Keratinocyte (primary cell): Measurements from ENCODE around the gene CENPA.

Experiments
- EZH2 ChIP-seq: IDR thresholded peaks from one replicate; pipeline ENCODE4 v1.6.1; 2012; ENCODE audit warnings: inconsistent platforms, mild to moderate bottlenecking, low read length, moderate library complexity
- TF ChIP-seq, protein P1 (sequence below), 3 experiments: IDR thresholded peaks in 1 of 3; conservative IDR thresholded peaks in 1 of 3; optimal IDR thresholded peaks in 1 of 3; 2 replicates in 2 of 3; 3 replicates in 1 of 3; pipeline versions ENCODE3 to v1.5.1; 2011; ENCODE audit warnings: low read length in 3 of 3, mild to moderate bottlenecking in 3 of 3, moderate library complexity in 2 of 3, control low read depth in 1 of 3, inconsistent platforms in 1 of 3; ENCODE audit not compliant: insufficient read depth in 2 of 3; ENCODE audit errors: extremely low read depth in 1 of 3

DNA sequence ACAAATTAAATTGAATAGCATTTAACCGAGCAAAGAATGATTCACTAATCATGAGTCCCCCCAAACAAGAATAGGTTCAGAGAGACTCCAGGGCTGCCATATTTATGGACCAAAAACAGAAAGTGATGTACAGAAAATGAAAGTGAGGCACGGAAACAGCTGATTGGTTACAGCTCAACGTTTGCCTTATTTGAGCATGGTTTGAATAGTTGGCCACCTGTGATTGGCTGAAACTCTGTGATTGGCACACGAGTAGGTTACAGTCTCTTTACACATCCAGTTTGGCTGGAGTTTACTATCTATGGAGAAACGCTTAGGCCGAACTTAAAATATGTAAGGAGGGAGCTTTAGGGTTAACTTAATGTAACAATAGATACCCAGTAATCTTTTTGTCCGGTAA lies 35.1 kb downstream of the CENPA start:
- TF ChIP-seq, protein P1, sequence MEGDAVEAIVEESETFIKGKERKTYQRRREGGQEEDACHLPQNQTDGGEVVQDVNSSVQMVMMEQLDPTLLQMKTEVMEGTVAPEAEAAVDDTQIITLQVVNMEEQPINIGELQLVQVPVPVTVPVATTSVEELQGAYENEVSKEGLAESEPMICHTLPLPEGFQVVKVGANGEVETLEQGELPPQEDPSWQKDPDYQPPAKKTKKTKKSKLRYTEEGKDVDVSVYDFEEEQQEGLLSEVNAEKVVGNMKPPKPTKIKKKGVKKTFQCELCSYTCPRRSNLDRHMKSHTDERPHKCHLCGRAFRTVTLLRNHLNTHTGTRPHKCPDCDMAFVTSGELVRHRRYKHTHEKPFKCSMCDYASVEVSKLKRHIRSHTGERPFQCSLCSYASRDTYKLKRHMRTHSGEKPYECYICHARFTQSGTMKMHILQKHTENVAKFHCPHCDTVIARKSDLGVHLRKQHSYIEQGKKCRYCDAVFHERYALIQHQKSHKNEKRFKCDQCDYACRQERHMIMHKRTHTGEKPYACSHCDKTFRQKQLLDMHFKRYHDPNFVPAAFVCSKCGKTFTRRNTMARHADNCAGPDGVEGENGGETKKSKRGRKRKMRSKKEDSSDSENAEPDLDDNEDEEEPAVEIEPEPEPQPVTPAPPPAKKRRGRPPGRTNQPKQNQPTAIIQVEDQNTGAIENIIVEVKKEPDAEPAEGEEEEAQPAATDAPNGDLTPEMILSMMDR (optimal IDR thresholded peaks at IDR 0.05 in 1 of 3, IDR thresholded peaks at IDR 0.05 in 1 of 3, conservative IDR thresholded peaks at IDR 0.05 in 1 of 3; ENCODE audit: extremely low read depth in 1 of 3, insufficient read depth in 2 of 3, low read length in 3 of 3) = no peak
- no peak for TF ChIP-seq EZH2
